LNCaP clone FGC (cell line): ENCODE data around the gene RAP1GAP2.

Experiments
- DNase-seq: peaks from one replicate; pipeline ENCODE4 v3.0.0-alpha.2; 2011; ENCODE audit warnings: low read depth
- H3K4me3 ChIP-seq: 2 replicates; pipeline ENCODE4 v1.5.1; 2011; ENCODE audit warnings: mild to moderate bottlenecking, low read depth, low read length, control low read depth
- TF ChIP-seq, protein P1 (sequence below): IDR thresholded peaks from 2 replicates; pipeline ENCODE4 v1.5.1; 2012; ENCODE audit warnings: mild to moderate bottlenecking; ENCODE audit not compliant: control insufficient read depth, insufficient read depth; ENCODE audit errors: extremely low read depth

The RAP1GAP2 gene

GRCh38 chr17:2912754-2913153 is 116.5 kb downstream of the RAP1GAP2 start:
- no peak for DNase-seq
- TF ChIP-seq, protein P1, sequence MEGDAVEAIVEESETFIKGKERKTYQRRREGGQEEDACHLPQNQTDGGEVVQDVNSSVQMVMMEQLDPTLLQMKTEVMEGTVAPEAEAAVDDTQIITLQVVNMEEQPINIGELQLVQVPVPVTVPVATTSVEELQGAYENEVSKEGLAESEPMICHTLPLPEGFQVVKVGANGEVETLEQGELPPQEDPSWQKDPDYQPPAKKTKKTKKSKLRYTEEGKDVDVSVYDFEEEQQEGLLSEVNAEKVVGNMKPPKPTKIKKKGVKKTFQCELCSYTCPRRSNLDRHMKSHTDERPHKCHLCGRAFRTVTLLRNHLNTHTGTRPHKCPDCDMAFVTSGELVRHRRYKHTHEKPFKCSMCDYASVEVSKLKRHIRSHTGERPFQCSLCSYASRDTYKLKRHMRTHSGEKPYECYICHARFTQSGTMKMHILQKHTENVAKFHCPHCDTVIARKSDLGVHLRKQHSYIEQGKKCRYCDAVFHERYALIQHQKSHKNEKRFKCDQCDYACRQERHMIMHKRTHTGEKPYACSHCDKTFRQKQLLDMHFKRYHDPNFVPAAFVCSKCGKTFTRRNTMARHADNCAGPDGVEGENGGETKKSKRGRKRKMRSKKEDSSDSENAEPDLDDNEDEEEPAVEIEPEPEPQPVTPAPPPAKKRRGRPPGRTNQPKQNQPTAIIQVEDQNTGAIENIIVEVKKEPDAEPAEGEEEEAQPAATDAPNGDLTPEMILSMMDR: no peak

DNA sequence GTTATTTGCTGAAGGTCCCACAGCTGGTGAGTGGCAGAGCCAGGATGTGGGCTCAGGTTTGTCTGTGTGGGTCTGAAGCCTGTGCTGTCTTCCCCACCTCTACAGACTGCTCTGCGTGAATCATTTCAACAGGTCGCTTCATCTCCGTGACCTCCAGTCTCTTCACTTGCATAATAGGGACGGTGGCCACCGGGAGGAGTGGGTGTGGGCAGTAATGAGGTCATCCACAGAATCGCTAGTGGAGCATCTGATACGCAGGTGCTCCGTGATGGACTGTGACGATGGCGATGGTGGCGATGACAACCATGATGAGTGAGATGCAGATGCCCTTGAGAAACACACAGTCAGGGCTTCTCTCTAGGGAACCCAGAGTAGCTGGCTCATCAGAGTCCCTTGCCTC is 120.2 kb downstream of the RAP1GAP2 start:
- TF ChIP-seq, protein P1: no peak

More at GRCh38 chr17:2912754-2913153, 116.5 kb downstream of the RAP1GAP2 start:
- H3K4me3 ChIP-seq: no peak overlapping the region

GRCh38 chr17:2921443-2921842 is 125.2 kb downstream of the RAP1GAP2 start:
- DNase-seq: no peak
- TF ChIP-seq, protein P1: no peak
- H3K4me3 ChIP-seq: no peak overlapping the region

More for the DNA sequence above, 120.2 kb downstream of the RAP1GAP2 start:
- DNase-seq: no peak
- no peak overlapping the region for H3K4me3 ChIP-seq

- TF ChIP-seq, protein P1: no peak
Observed at GRCh38 chr17:2924211-2924610, 128.0 kb downstream of the RAP1GAP2 start.

DNA sequence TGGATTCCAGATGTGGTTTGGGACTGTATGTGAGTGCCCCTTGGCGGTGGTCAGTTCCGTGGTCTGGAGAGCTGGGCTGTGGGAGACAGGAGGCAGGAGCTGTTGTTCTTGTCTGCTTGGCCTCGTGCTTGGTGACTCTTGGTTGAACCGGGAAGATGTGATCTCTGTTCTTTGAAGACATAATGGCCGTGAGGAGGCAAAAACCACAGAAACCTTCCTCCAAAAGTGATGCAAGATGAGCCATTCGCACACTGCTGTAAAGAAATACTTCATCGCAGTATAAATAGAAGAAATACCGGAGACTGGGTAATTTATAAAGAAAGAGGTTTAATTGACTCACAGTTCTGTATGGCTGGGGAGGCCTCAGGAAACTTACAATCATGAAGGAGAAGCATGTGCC is 128.8 kb downstream of the RAP1GAP2 start:
- TF ChIP-seq, protein P1: no peak
- no peak for DNase-seq
- no peak overlapping the region for H3K4me3 ChIP-seq

More at GRCh38 chr17:2924211-2924610, 128.0 kb downstream of the RAP1GAP2 start:
- no peak for DNase-seq
- H3K4me3 ChIP-seq: no peak overlapping the region

GRCh38 chr17:2926019-2926650 is 129.9 kb downstream of the RAP1GAP2 start:
- TF ChIP-seq, protein P1: no peak
- H3K4me3 ChIP-seq: no peak overlapping the region
- no peak for DNase-seq

GRCh38 chr17:2928294-2928890 is 132.2 kb downstream of the RAP1GAP2 start:
- TF ChIP-seq, protein P1: no peak
- H3K4me3 ChIP-seq: no peak overlapping the region
- no peak for DNase-seq
